SK-N-SH treated with all-trans-retinoic acid at 6 μM for 48 hours (cell line): ENCODE data around the gene SCAF1.

Source experiments
- ATAC-seq: fragments of 200-7000 bp; cut with Tn5 transposase; 3 replicates; pipeline ENCODE4 v1.9.1; 2020; ENCODE audit warnings: mild to moderate bottlenecking, moderate library complexity
- ARNTL ChIP-seq: fragments of 450-650 bp; formaldehyde crosslinking; IDR thresholded peaks from 2 replicates; pipeline ENCODE4 v1.5.0; 2020; ENCODE audit warnings: low read depth, mild to moderate bottlenecking, moderate library complexity, borderline replicate concordance
- BACH2 ChIP-seq: fragments of 250-450 bp; sonication (Bioruptor Pico); IDR thresholded peaks from 2 replicates; pipeline ENCODE4 v1.9.0; 2021; ENCODE audit warnings: mild to moderate bottlenecking, borderline replicate concordance
- CSDC2 ChIP-seq: fragments of 250-450 bp; sonication (Bioruptor Pico); IDR thresholded peaks from 2 replicates; pipeline ENCODE4 v1.5.0; 2020; ENCODE audit warnings: mild to moderate bottlenecking, moderate library complexity
- ESRRG ChIP-seq: fragments of 250-450 bp; sonication (Bioruptor Pico); IDR thresholded peaks from 2 replicates; pipeline ENCODE4 v1.6.1; 2021; ENCODE audit warnings: mild to moderate bottlenecking
- GLIS3 ChIP-seq: fragments of 250-450 bp; sonication (Bioruptor Pico); IDR thresholded peaks from 2 replicates; pipeline ENCODE4 v1.5.0; 2020; ENCODE audit warnings: mild to moderate bottlenecking, moderate library complexity
- ISL1 ChIP-seq: fragments of 250-450 bp; sonication (Bioruptor Pico); IDR thresholded peaks from 2 replicates; pipeline ENCODE4 v2.1.2; 2022; ENCODE audit warnings: mild to moderate bottlenecking, moderate library complexity
- OSR1 ChIP-seq: fragments of 250-450 bp; sonication (Bioruptor Pico); IDR thresholded peaks from 2 replicates; pipeline ENCODE4 v1.8.0; 2022; ENCODE audit warnings: moderate library complexity, mild to moderate bottlenecking, inconsistent platforms
- PPARA ChIP-seq: fragments of 250-450 bp; sonication (Bioruptor Pico); IDR thresholded peaks from 2 replicates; pipeline ENCODE4 v1.5.0; 2020; ENCODE audit warnings: mild to moderate bottlenecking, borderline replicate concordance
- RARB ChIP-seq: fragments of 250-450 bp; sonication (Bioruptor Pico); IDR thresholded peaks from 2 replicates; pipeline ENCODE4 v1.8.0; 2021; ENCODE audit warnings: mild to moderate bottlenecking, moderate library complexity
- SNAI2 ChIP-seq: fragments of 250-450 bp; sonication (Bioruptor Pico); IDR thresholded peaks from 2 replicates; pipeline ENCODE4 v1.5.0; 2020; ENCODE audit warnings: mild to moderate bottlenecking, moderate library complexity
- TOX ChIP-seq: fragments of 250-450 bp; sonication (Bioruptor Pico); IDR thresholded peaks from 2 replicates; pipeline ENCODE4 v1.8.0; 2021; ENCODE audit warnings: mild to moderate bottlenecking, moderate library complexity, borderline replicate concordance
- ZC3H10 ChIP-seq: fragments of 250-450 bp; sonication (Bioruptor Pico); IDR thresholded peaks from 2 replicates; pipeline ENCODE4 v1.5.1; 2021; ENCODE audit warnings: mild to moderate bottlenecking, moderate library complexity
- ZFP3 ChIP-seq: fragments of 250-450 bp; sonication (Bioruptor Pico); IDR thresholded peaks from 2 replicates; pipeline ENCODE4 v1.5.0; 2020; ENCODE audit warnings: mild to moderate bottlenecking, moderate library complexity
- ZFP30 ChIP-seq: fragments of 450-650 bp; formaldehyde crosslinking; IDR thresholded peaks from 2 replicates; pipeline ENCODE4 v1.5.0; 2022; ENCODE audit warnings: mild to moderate bottlenecking, moderate library complexity
- ZNF565 ChIP-seq: fragments of 450-650 bp; formaldehyde crosslinking; conservative IDR thresholded peaks from 2 replicates; pipeline ENCODE4 v1.5.0; 2020; ENCODE audit warnings: low read depth, mild to moderate bottlenecking, moderate library complexity
- ZNF70 ChIP-seq: fragments of 450-650 bp; formaldehyde crosslinking; IDR thresholded peaks from 2 replicates; pipeline ENCODE4 v1.5.0; 2020; ENCODE audit warnings: mild to moderate bottlenecking, moderate library complexity
- ZNF8 ChIP-seq: fragments of 450-650 bp; formaldehyde crosslinking; IDR thresholded peaks from 2 replicates; pipeline ENCODE4 v1.5.0; 2020; ENCODE audit warnings: mild to moderate bottlenecking, moderate library complexity
- TF ChIP-seq, protein P1 (sequence below): fragments of 250-450 bp; sonication (Bioruptor Pico); IDR thresholded peaks from 2 replicates; pipeline ENCODE4 v1.8.0; 2021; ENCODE audit warnings: low read depth, mild to moderate bottlenecking, moderate library complexity, borderline replicate concordance
- TF ChIP-seq, protein P2 (sequence below): fragments of 250-450 bp; sonication (Bioruptor Pico); IDR thresholded peaks from 2 replicates; pipeline ENCODE4 v1.8.0; 2020; ENCODE audit warnings: mild to moderate bottlenecking, moderate library complexity, borderline replicate concordance
- TF ChIP-seq, protein P3 (sequence below): fragments of 250-450 bp; sonication (Bioruptor Pico); IDR thresholded peaks from 2 replicates; pipeline ENCODE4 v1.5.1; 2021; ENCODE audit warnings: mild to moderate bottlenecking, moderate library complexity

The SCAF1 gene

DNA sequence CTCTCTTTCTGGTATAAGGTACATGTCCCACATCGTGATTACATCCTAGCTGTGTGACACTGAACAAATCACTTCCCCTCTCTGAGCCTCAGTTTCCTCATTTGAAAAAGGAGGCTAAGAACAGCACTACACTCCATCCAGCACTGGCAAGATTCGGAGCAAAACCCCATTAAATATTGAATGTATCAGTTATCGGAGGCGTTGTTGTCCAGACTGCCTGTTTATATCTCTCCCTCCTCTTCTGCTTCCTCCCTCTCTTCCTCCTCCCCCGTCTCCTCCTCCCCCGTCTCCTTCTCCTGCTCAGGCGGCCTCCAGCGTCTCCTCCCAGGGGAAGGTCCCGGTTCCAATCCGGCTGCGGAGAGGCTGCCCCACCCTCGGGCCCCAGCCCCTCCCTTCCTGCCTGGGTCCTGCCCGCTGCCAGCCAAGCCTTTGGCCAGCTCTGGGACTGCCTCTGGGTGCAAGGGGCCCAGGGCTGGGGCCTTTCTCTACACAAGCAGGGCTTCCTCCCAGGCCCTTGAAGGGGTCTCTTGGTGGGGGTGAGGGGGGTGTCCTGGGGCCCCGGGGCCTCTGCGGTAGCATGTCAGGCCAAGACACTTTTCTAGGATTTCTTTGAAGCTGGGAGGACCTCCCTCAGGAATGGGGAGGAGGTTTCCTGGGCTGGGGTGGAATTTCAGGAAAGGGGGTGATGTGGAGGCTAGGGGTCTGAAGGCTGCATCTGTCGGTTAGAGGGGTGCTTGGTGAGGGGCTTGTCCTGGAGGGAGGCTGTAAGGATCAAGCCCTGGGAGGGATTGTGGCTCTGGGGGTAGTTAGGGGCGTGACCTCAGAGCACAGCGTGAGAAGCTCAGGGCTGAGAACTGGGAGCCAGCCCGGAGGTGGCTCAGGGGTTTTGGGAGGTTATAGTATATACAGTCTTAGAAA lies 3.9 kb upstream of the SCAF1 start:
- TF ChIP-seq ZC3H10 (CRISPR knock-in tag) (no peak), ARNTL (CRISPR knock-in tag) (no peak), ZFP3 (no peak), CSDC2 (no peak), BACH2 (CRISPR knock-in tag) (no peak), ZNF8 (CRISPR knock-in tag) (no peak)
- TF ChIP-seq, protein P1, sequence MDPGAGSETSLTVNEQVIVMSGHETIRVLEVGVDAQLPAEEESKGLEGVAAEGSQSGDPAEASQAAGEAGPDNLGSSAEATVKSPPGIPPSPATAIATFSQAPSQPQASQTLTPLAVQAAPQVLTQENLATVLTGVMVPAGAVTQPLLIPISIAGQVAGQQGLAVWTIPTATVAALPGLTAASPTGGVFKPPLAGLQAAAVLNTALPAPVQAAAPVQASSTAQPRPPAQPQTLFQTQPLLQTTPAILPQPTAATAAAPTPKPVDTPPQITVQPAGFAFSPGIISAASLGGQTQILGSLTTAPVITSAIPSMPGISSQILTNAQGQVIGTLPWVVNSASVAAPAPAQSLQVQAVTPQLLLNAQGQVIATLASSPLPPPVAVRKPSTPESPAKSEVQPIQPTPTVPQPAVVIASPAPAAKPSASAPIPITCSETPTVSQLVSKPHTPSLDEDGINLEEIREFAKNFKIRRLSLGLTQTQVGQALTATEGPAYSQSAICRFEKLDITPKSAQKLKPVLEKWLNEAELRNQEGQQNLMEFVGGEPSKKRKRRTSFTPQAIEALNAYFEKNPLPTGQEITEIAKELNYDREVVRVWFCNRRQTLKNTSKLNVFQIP (CRISPR knock-in tag), result no peak
- peak; percentile 3; the same call in 1 of the 3 replicates for ATAC-seq

DNA sequence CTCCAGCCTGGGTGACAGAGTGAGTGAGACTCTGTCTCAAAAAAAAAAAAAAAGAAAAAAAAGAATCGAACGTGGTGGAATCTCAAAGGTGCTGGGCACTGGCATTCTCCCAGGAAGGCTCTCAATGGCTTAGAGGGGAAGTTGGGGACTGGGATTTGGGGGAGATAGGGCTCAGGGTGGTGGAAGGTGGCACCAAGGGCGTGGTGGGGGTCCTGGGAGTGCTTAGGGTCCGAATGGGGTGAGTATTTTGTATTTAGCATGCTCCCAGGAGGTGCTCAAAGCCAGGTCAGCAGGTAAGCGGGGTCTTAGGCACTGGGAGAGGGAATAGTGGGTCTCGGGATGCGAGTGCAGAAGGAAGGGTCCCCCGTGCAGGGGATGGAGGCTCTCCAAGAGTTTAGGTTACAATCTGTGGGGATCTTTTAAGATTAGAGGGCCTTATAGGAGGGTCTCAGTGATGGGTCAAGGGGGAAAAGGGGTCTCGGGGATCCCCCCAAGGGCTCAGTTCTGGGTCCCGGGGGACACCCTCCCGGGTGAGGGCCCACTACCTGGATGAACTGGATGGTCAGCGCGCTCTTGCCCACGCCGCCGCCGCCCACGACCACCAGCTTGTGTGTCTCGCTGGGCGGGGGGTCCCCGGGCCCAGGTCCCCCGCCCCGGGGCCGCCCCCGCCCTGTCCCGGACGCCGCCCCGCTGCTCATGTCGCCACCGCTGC lies 2.5 kb upstream of the SCAF1 start:
- TF ChIP-seq ARNTL (CRISPR knock-in tag) (no peak), RARB (CRISPR knock-in tag) (no peak), CSDC2 (no peak), ZC3H10 (CRISPR knock-in tag) (no peak), SNAI2 (CRISPR knock-in tag) (no peak), OSR1 (CRISPR knock-in tag) (no peak), ESRRG (CRISPR knock-in tag) (no peak), ZNF70 (no peak), PPARA (CRISPR knock-in tag) (no peak), ISL1 (CRISPR knock-in tag) (no peak), GLIS3 (CRISPR knock-in tag) (no peak), ZFP30 (no peak), TOX (no peak), ZNF565 (no peak)
- TF ChIP-seq, protein P2, sequence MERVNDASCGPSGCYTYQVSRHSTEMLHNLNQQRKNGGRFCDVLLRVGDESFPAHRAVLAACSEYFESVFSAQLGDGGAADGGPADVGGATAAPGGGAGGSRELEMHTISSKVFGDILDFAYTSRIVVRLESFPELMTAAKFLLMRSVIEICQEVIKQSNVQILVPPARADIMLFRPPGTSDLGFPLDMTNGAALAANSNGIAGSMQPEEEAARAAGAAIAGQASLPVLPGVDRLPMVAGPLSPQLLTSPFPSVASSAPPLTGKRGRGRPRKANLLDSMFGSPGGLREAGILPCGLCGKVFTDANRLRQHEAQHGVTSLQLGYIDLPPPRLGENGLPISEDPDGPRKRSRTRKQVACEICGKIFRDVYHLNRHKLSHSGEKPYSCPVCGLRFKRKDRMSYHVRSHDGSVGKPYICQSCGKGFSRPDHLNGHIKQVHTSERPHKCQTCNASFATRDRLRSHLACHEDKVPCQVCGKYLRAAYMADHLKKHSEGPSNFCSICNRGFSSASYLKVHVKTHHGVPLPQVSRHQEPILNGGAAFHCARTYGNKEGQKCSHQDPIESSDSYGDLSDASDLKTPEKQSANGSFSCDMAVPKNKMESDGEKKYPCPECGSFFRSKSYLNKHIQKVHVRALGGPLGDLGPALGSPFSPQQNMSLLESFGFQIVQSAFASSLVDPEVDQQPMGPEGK, result no peak
- TF ChIP-seq, protein P3, sequence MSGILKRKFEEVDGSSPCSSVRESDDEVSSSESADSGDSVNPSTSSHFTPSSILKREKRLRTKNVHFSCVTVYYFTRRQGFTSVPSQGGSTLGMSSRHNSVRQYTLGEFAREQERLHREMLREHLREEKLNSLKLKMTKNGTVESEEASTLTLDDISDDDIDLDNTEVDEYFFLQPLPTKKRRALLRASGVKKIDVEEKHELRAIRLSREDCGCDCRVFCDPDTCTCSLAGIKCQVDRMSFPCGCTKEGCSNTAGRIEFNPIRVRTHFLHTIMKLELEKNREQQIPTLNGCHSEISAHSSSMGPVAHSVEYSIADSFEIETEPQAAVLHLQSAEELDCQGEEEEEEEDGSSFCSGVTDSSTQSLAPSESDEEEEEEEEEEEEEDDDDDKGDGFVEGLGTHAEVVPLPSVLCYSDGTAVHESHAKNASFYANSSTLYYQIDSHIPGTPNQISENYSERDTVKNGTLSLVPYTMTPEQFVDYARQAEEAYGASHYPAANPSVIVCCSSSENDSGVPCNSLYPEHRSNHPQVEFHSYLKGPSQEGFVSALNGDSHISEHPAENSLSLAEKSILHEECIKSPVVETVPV, result no peak
- no peak for ATAC-seq

DNA sequence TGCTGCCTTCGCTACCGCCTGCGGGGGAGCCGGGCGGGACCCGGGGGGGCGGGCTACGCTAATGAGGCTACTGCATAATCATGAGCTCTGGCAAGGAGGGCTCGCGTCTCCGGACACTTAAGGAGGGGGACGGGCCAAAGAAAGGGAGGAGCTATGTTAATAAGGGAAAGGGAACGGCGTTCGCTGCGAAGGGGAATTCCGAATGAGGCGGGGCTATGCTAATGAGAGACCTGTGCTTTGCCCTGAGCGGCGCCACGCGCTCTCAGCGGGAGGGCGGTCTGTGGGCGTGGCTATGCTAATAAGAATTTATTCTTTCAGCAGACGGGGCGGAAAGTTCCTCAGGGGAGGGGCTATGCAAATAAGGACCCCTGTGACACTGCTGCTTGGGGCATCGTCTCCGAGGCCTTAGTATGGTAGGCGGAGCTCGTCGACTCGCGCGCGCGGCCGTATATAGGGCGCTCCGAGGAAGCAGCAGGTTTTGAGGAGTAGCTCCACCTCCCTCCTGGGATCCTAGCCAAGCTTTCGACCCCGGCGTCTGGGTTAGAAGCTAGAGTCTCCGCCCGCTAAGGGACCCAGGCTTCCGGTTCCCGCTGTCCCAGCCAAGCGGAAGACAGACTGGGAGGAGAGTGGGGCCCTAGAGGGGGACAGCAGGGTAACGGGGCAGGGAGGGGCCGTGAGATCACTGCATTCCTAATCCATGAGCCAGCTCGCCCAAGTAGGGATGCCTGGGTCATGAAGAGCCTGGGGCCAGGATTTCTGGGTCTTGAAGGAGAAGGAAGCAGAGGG lies 1.7 kb upstream of the SCAF1 start, which contains the start of gene RRAS:
TSS of gene RRAS (minus strand) at position 31 of the 786 bp plus-strand sequence. CDS start 45 bp downstream, outside the sequence.
- TF ChIP-seq ZNF8 (CRISPR knock-in tag), result no peak
- TF ChIP-seq, protein P2, result peak; percentile 76; the same call in 1 of the 2 replicates
- TF ChIP-seq, all 23 proteins: peak for 1
- peak; percentile 79 for ATAC-seq
